Measurements from ENCODE around the gene POLD2. TPM values are rescaled to one million over a fixed set of nuclear protein-coding genes. Genes with fewer than 3 reads are reported as not detected.
A peak's percentile ranks its signal among the peaks of the same experiment; 100 is the strongest.

The POLD2 gene
- total and polyA plus RNA-seq, 2 of the 8 experiments (the other 6 are each of a cell fraction or from before 2014, with no cell fraction given): 148 to 214 TPM

GRCh38 chr7:44113764-44114354 lies 9.5 kb downstream of the POLD2 start:
- Histone ChIP-seq H3K23ac (ENCODE audit: insufficient read length) (no peak overlapping the region), H3K27ac (ENCODE audit: low read depth, low read length) (no peak overlapping the region), H3K4me1 (replicated peaks in 1 of 4; ENCODE audit: control insufficient read depth in 3 of 4, insufficient read depth in 4 of 4, low read length in 3 of 4) (peaks cover 0 to 2% (median 0%) of the 10 kb centered on the region in 4 experiments; a peak in 1 of 7 replicates), H3K4ac (replicated peaks; ENCODE audit: insufficient read length, low read depth, low read length) (no peak overlapping the region), H2BK15ac (ENCODE audit: low read length) (no peak overlapping the region), H3K9me3 (ENCODE audit: insufficient read depth in 2 of 2, low read depth in 1 of 2, low read length in 1 of 2) (no peaks in the 10 kb centered on the region), H2BK12ac (ENCODE audit: low read depth, low read length) (no peak overlapping the region), H2BK120ac (replicated peaks; ENCODE audit: low read depth, low read length) (no peak overlapping the region), H3K79me1 (ENCODE audit: low read depth, low read length) (no peaks in the 10 kb centered on the region), H2BK5ac (ENCODE audit: low read depth, low read length) (no peak overlapping the region), H3K14ac (ENCODE audit: insufficient read length) (no peak overlapping the region), H3K9ac (replicated peaks in 1 of 4; ENCODE audit: extremely low read depth in 1 of 4, low read depth in 3 of 4, low read length in 3 of 4) (no peak overlapping the region), H3K56ac (replicated peaks; ENCODE audit: insufficient read length, low read depth, low read length) (no peak overlapping the region), H3K79me2 (ENCODE audit: control insufficient read depth in 1 of 2, insufficient read depth in 2 of 2, low read length in 2 of 2) (no peaks in the 10 kb centered on the region), H3K23me2 (ENCODE audit: low read depth, low read length) (no peaks in the 10 kb centered on the region), H3K4me2 (ENCODE audit: insufficient read depth in 1 of 2, low read depth in 2 of 2, low read length in 2 of 2) (no peak overlapping the region), H4K91ac (replicated peaks; ENCODE audit: insufficient read length, low read length) (no peak overlapping the region), H2AK5ac (ENCODE audit: low read depth, low read length) (no peak overlapping the region), H4K5ac (ENCODE audit: insufficient read length, low read depth, low read length) (no peak overlapping the region), H2BK20ac (ENCODE audit: low read length) (no peak overlapping the region), H2AFZ (ENCODE audit: low read length) (no peak overlapping the region), H3K4me3 (ENCODE audit: extremely low read depth in 1 of 4, insufficient read depth in 2 of 4, low read depth in 3 of 4, low read length in 4 of 4) (no peak overlapping the region), H3K18ac (ENCODE audit: extremely low read depth, low read length) (no peak overlapping the region), H4K20me1 (replicated peaks in 1 of 2; ENCODE audit: control insufficient read depth in 1 of 2, insufficient read depth in 2 of 2, low read length in 2 of 2) (peaks cover 0 to 11% of the 10 kb centered on the region in 2 experiments), H3K27me3 (replicated peaks in 1 of 4; ENCODE audit: control insufficient read depth in 3 of 4, extremely low read depth in 1 of 4, insufficient read depth in 3 of 4, low read length in 3 of 4) (no peaks in the 10 kb centered on the region), H4K8ac (ENCODE audit: extremely low read depth, insufficient read depth, low read length) (no peak overlapping the region), H3K36me3 (ENCODE audit: control insufficient read depth in 2 of 4, insufficient read depth in 4 of 4, low read length in 3 of 4) (peaks cover 9 to 40% (median 24%) of the 10 kb centered on the region in 4 experiments; a peak in 6 of 8 replicates)
- FAIRE-seq (no peak), DNase-seq (ENCODE audit: low read depth in 1 of 2, low spot score in 2 of 2) (no peak)
- CTCF ChIA-PET (ENCODE audit: partially characterized antibody): interaction anchor here (1.3 to 1.8 kb wide), 2 partner anchors 9 to 18 kb away, joined by 3 to 4 read pairs; partner anchors contain the start of gene POLD2
- POLR2A ChIA-PET (ENCODE audit: partially characterized antibody): interaction anchor here (0.8 to 3.4 kb wide), 6 partner anchors 9 to 68 kb away, joined by 3 to 13 read pairs (median 3); partner anchors contain the start of gene AEBP1
- TF ChIP-seq MAX (IDR thresholded peaks at IDR 0.05) (no peak), POLR2AphosphoS5 (IDR thresholded peaks at IDR 0.05; ENCODE audit: low read depth, low read length) (0 out of 2 replicates have a peak, but pooled peaks have one; percentile 9)
- WGBS, 2 experiments (ENCODE audit: extremely low coverage in 1 of 2, insufficient coverage in 1 of 2, insufficient read length in 1 of 2, insufficient replicate concordance in 2 of 2, low coverage in 1 of 2, low lambda C conversion rate in 2 of 2, missing lambda C conversion rate in 1 of 2): 92% methylated on average over 20 of the region's 24 CpGs; no CpG with 5 or more reads in 1 of the 2 experiments

All from H1 (cell line).